ENCODE measurements around the gene KIF6. TPM values are rescaled to one million over a fixed set of nuclear protein-coding genes. Genes with fewer than 3 reads are reported as not detected.

Gene KIF6
- total and polyA plus RNA-seq, 2 of the 8 experiments (the other 6 are each of a cell fraction or from before 2014, with no cell fraction given), result 0.53 to 0.65 TPM

DNA sequence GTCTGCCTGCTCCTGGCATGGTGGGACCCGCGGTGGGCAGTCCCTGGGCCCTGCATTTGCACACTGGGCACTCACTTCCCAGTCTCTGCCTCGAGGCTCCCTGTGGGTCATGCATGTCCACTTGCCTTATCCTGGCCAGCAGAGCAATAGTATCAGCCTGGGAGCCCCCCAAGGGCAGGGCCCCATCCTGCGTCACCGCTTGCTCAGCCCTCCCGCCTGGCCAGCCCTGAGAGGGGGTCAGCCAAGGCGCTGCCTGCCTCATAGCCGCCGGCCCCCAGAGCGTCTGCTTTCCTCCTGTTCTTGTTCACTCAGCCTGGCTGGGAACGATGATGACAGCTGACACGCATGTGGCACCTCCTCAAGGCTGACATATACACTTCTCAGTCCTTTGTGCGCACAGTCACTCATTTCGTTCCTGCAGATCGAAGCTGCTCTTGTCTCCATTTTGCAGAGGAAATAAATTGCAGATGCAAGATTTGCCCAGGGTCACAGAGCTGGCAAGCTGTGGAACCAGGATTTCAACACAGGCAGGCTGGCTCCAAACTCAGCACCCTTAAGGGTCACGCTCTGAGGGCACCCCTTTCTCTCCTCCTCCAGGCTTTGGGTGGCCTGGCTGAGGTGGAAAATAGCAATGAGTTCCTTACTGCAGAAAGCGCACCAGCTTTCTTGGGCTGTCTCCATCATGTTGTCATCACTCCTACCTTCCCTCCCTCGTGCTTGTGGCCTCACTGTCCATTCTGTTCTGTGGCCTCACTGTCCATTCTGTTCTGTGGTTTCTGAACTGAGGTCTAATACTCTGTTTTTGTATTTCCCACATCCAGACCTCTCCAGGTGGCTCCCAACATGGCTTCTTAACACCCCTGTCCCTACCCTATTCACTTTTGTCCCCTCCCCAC is 428.2 kb downstream of the KIF6 start:
- ChIA-PET CTCF (ENCODE audit: partially characterized antibody) (interaction anchor here (9.3 to 47.4 kb wide), 3 partner anchors 11 to 127 kb away, joined by 143 to 1738 read pairs (median 656); partner anchors contain the start of gene KCNK5), POLR2A (ENCODE audit: partially characterized antibody) (interaction anchor here (1.5 kb wide), 1 partner anchor 67 kb away, joined by 6 read pairs; no protein-coding TSS in a partner anchor)
- 89% methylated on average over 18 of the region's 18 CpGs; no CpG with 5 or more reads in 1 of the 2 experiments for WGBS, 2 experiments (ENCODE audit: extremely low coverage in 1 of 2, insufficient coverage in 1 of 2, insufficient read length in 1 of 2, insufficient replicate concordance in 2 of 2, low coverage in 1 of 2, low lambda C conversion rate in 2 of 2, missing lambda C conversion rate in 1 of 2)
- Histone ChIP-seq H4K5ac (ENCODE audit: insufficient read length, low read depth, low read length) (no peak overlapping the region), H3K18ac (ENCODE audit: extremely low read depth, low read length) (no peak overlapping the region; the same call in 1 of the 2 replicates), H2BK12ac (ENCODE audit: low read depth, low read length) (peak overlapping the region; percentile 45; the same call in 1 of the 2 replicates), H3K23ac (ENCODE audit: insufficient read length) (no peak overlapping the region), H2BK20ac (ENCODE audit: low read length) (0 out of 2 replicates have a peak overlapping the region, but pooled peaks have one; percentile 57), H3K4ac (replicated peaks; ENCODE audit: insufficient read length, low read depth, low read length) (no peak overlapping the region), H2AFZ (ENCODE audit: low read length) (no peak overlapping the region), H3K4me1 (replicated peaks in 1 of 4; ENCODE audit: control insufficient read depth in 3 of 4, insufficient read depth in 4 of 4, low read length in 3 of 4) (peaks cover 2 to 9% (median 5%) of the 10 kb centered on the region in 4 experiments), H3K79me1 (ENCODE audit: low read depth, low read length) (no peaks in the 10 kb centered on the region), H3K27me3 (replicated peaks in 1 of 4; ENCODE audit: control insufficient read depth in 3 of 4, extremely low read depth in 1 of 4, insufficient read depth in 3 of 4, low read length in 3 of 4) (peaks cover 0 to 9% (median 1%) of the 10 kb centered on the region in 4 experiments; a peak in 3 of 7 replicates), H3K4me3 (ENCODE audit: extremely low read depth in 1 of 4, insufficient read depth in 2 of 4, low read depth in 3 of 4, low read length in 4 of 4) (no peak overlapping the region), H2AK5ac (ENCODE audit: low read depth, low read length) (peak overlapping the region; percentile 17; the same call in 1 of the 2 replicates), H2BK15ac (ENCODE audit: low read length) (no peak overlapping the region; the same call in 1 of the 2 replicates), H2BK5ac (ENCODE audit: low read depth, low read length) (no peak overlapping the region), H3K4me2 (ENCODE audit: insufficient read depth in 1 of 2, low read depth in 2 of 2, low read length in 2 of 2) (no peak overlapping the region), H3K79me2 (ENCODE audit: control insufficient read depth in 1 of 2, insufficient read depth in 2 of 2, low read length in 2 of 2) (no peaks in the 10 kb centered on the region), H4K91ac (replicated peaks; ENCODE audit: insufficient read length, low read length) (no peak overlapping the region), H3K23me2 (ENCODE audit: low read depth, low read length) (no peaks in the 10 kb centered on the region), H3K14ac (ENCODE audit: insufficient read length) (no peak overlapping the region), H3K9ac (replicated peaks in 1 of 4; ENCODE audit: extremely low read depth in 1 of 4, low read depth in 3 of 4, low read length in 3 of 4) (no peak overlapping the region), H4K8ac (ENCODE audit: extremely low read depth, insufficient read depth, low read length) (no peak overlapping the region), H3K36me3 (ENCODE audit: control insufficient read depth in 2 of 4, insufficient read depth in 4 of 4, low read length in 3 of 4) (no peaks in the 10 kb centered on the region), H3K56ac (replicated peaks; ENCODE audit: insufficient read length, low read depth, low read length) (no peak overlapping the region), H3K27ac (ENCODE audit: low read depth, low read length) (no peak overlapping the region), H4K20me1 (replicated peaks in 1 of 2; ENCODE audit: control insufficient read depth in 1 of 2, insufficient read depth in 2 of 2, low read length in 2 of 2) (no peaks in the 10 kb centered on the region), H3K9me3 (ENCODE audit: insufficient read depth in 2 of 2, low read depth in 1 of 2, low read length in 1 of 2) (no peaks in the 10 kb centered on the region), H2BK120ac (replicated peaks; ENCODE audit: low read depth, low read length) (no peak overlapping the region)
- FAIRE-seq (no peak), DNase-seq (ENCODE audit: low read depth in 1 of 2, low spot score in 2 of 2) (no peak)
- TF ChIP-seq GABPA (IDR thresholded peaks at IDR 0.05; ENCODE audit: borderline replicate concordance, insufficient read depth, low read length), result no peak
- no peak for TF ChIP-seq CHD1 (IDR thresholded peaks at IDR 0.05; ENCODE audit: low read depth, low read length)
- TF ChIP-seq CBX5 (IDR thresholded peaks at IDR 0.05; ENCODE audit: low read depth, low read length), result no peak
- TF ChIP-seq SIX5 (IDR thresholded peaks at IDR 0.05; ENCODE audit: low read depth, low read length), result no peak
- TF ChIP-seq RNF2 (IDR thresholded peaks at IDR 0.05; ENCODE audit: borderline replicate concordance, low read depth, low read length, missing control alignments, poor library complexity, severe bottlenecking), result no peak
- no peak for TF ChIP-seq JUN (IDR thresholded peaks at IDR 0.05; ENCODE audit: low read depth, low read length)
- no peak for TF ChIP-seq NANOG (IDR thresholded peaks at IDR 0.05; ENCODE audit: insufficient read depth, low read depth, low read length, poor library complexity, severe bottlenecking)
- no peak for TF ChIP-seq SIRT6 (IDR thresholded peaks at IDR 0.05; ENCODE audit: low read length)
- no peak for TF ChIP-seq NRF1 (IDR thresholded peaks at IDR 0.05; ENCODE audit: low read depth, low read length)
- TF ChIP-seq RXRA (IDR thresholded peaks at IDR 0.05; ENCODE audit: insufficient read depth, low read depth, low read length), result no peak
- no peak for TF ChIP-seq KDM4A (IDR thresholded peaks at IDR 0.05; ENCODE audit: low read depth, low read length, severe bottlenecking)

Data from H1 (cell line).